ENCODE measurements around the gene ATP5F1D.

- TF ChIP-seq EZH2 (IDR thresholded peaks at IDR 0.05) = peak; percentile 20
- TF ChIP-seq CTCF (IDR thresholded peaks at IDR 0.05) = no peak
Measured at GRCh38 chr19:1284979-1285736, 43.6 kb downstream of the ATP5F1D start.

Data from neural progenitor cell (in vitro differentiated cells).